DOHH2 (cell line): ENCODE measurements around the gene METTL26.
A peak's percentile ranks its signal among the peaks of the same experiment; 100 is the strongest.

Source experiments
- H3F3A ChIP-seq: fragments of 200-600 bp; sonication (generic), shearing (Covaris generic); 2 replicates; pipeline ENCODE4 v1.6.0; 2016; ENCODE audit warnings: antibody characterized with exemption, mild to moderate bottlenecking; ENCODE audit not compliant: control insufficient read depth, insufficient read depth
- H3K27ac ChIP-seq: fragments of 200-600 bp; sonication (generic); 2 replicates; pipeline ENCODE4 v1.5.1; 2014; ENCODE audit warnings: low read depth, mild to moderate bottlenecking, low read length, moderate library complexity
- H3K27me3 ChIP-seq: fragments of 200-600 bp; sonication (generic); 2 replicates; pipeline ENCODE4 v1.6.1; 2014; ENCODE audit warnings: mild to moderate bottlenecking, low read length, mixed read lengths; ENCODE audit not compliant: control insufficient read depth
- H3K36me3 ChIP-seq: fragments of 200-600 bp; sonication (generic); 2 replicates; pipeline ENCODE4 v1.6.1; 2014; ENCODE audit warnings: mild to moderate bottlenecking, low read length, moderate library complexity, mixed read lengths; ENCODE audit not compliant: control insufficient read depth
- H3K4me1 ChIP-seq: fragments of 200-600 bp; sonication (generic); 2 replicates; pipeline ENCODE4 v1.6.1; 2014; ENCODE audit warnings: mild to moderate bottlenecking, low read length, mixed read lengths; ENCODE audit not compliant: control insufficient read depth
- H3K4me2 ChIP-seq: fragments of 200-600 bp; sonication (generic); 2 replicates; pipeline ENCODE4 v1.6.0; 2014; ENCODE audit warnings: mild to moderate bottlenecking, low read length, moderate library complexity
- H3K4me3 ChIP-seq: fragments of 200-600 bp; sonication (generic); 2 replicates; pipeline ENCODE4 v1.5.1; 2014; ENCODE audit warnings: mild to moderate bottlenecking, low read length, mixed read lengths
- H3K79me2 ChIP-seq: fragments of 200-600 bp; sonication (generic); 2 replicates; pipeline ENCODE4 v1.6.1; 2014; ENCODE audit warnings: mild to moderate bottlenecking, low read length, mixed read lengths; ENCODE audit not compliant: control insufficient read depth
- H3K9me2 ChIP-seq: fragments of 200-600 bp; sonication (generic); replicated peaks from 2 replicates; pipeline ENCODE4 v1.6.1; 2014; ENCODE audit warnings: mild to moderate bottlenecking, low read length, mixed read lengths; ENCODE audit not compliant: control insufficient read depth
- H3K9me3 ChIP-seq: fragments of 200-600 bp; sonication (generic); 2 replicates; pipeline ENCODE4 v1.6.1; 2014; ENCODE audit warnings: antibody characterized with exemption, low read length, mixed read lengths; ENCODE audit not compliant: control insufficient read depth, insufficient read depth
- H4K20me1 ChIP-seq: fragments of 200-600 bp; sonication (generic); 2 replicates; pipeline ENCODE4 v1.6.0; 2014; ENCODE audit warnings: low read depth, mild to moderate bottlenecking, antibody characterized with exemption, low read length, moderate library complexity; ENCODE audit not compliant: control insufficient read depth, insufficient read depth
- CTCF ChIP-seq: fragments of 200-600 bp; sonication (generic); IDR thresholded peaks from one replicate; pipeline ENCODE4 v1.5.1; 2014; ENCODE audit warnings: antibody characterized with exemption, mild to moderate bottlenecking, low read depth, low read length; ENCODE audit not compliant: poor library complexity, severe bottlenecking
- EZH2phosphoT487 ChIP-seq: fragments of 200-600 bp; sonication (generic); IDR thresholded peaks from 2 replicates; pipeline ENCODE4 v1.6.1; 2017; ENCODE audit warnings: borderline replicate concordance, mild to moderate bottlenecking, antibody characterized with exemption, low read length, moderate library complexity, mixed read lengths

Gene METTL26

GRCh38 chr16:591231-591630 lies 44.9 kb downstream of the METTL26 start:
- Histone ChIP-seq H3K4me3 (peak overlapping the region; percentile 79), H4K20me1 (peaks cover 4% of the 10 kb centered on the region; the same call in 1 of the 2 replicates), H3F3A (no peaks in the 10 kb centered on the region), H3K4me1 (peaks cover 43% of the 10 kb centered on the region), H3K79me2 (peaks cover 70% of the 10 kb centered on the region), H3K9me2 (no peaks in the 10 kb centered on the region), H3K9me3 (no peaks in the 10 kb centered on the region), H3K4me2 (peak overlapping the region; percentile 91), H3K27ac (no peak overlapping the region), H3K36me3 (peaks cover 9% of the 10 kb centered on the region), H3K27me3 (no peaks in the 10 kb centered on the region)
- TF ChIP-seq CTCF = no peak
- TF ChIP-seq EZH2phosphoT487 = no peak

- no peaks in the 10 kb centered on the region for H3K9me3 ChIP-seq
- H3K36me3 ChIP-seq = peaks cover 9% of the 10 kb centered on the region
- H4K20me1 ChIP-seq = peaks cover 4% of the 10 kb centered on the region; the same call in 1 of the 2 replicates
- peaks cover 43% of the 10 kb centered on the region for H3K4me1 ChIP-seq
- no peaks in the 10 kb centered on the region for H3K9me2 ChIP-seq
- H3K4me3 ChIP-seq = peak overlapping the region; percentile 79
- H3F3A ChIP-seq = no peaks in the 10 kb centered on the region
- H3K27ac ChIP-seq = no peak overlapping the region
- no peaks in the 10 kb centered on the region for H3K27me3 ChIP-seq
- TF ChIP-seq CTCF (no peak), EZH2phosphoT487 (no peak)
- peak overlapping the region; percentile 91 for H3K4me2 ChIP-seq
- H3K79me2 ChIP-seq = peaks cover 66% of the 10 kb centered on the region
Measured at GRCh38 chr16:590815-591200, 45.3 kb downstream of the METTL26 start.

- TF ChIP-seq CTCF (no peak), EZH2phosphoT487 (no peak)
- H3K27ac ChIP-seq = no peak overlapping the region
Measured at GRCh38 chr16:590188-590814, 45.8 kb downstream of the METTL26 start.

More at GRCh38 chr16:590188-590814, 45.8 kb downstream of the METTL26 start:
- Histone ChIP-seq H4K20me1 (peaks cover 4% of the 10 kb centered on the region; the same call in 1 of the 2 replicates), H3K9me2 (no peaks in the 10 kb centered on the region), H3K4me1 (peaks cover 43% of the 10 kb centered on the region), H3K36me3 (peaks cover 9% of the 10 kb centered on the region), H3K9me3 (no peaks in the 10 kb centered on the region), H3K4me2 (peak overlapping the region; percentile 91), H3K79me2 (peaks cover 66% of the 10 kb centered on the region), H3K4me3 (peak overlapping the region; percentile 79), H3K27me3 (no peaks in the 10 kb centered on the region), H3F3A (no peaks in the 10 kb centered on the region; the same call in 1 of the 2 replicates)
